ENCODE data around the gene MBD3L2. TPM values are rescaled to one million over a fixed set of nuclear protein-coding genes. Genes with fewer than 3 reads are reported as not detected.
A peak's percentile ranks its signal among the peaks of the same experiment; 100 is the strongest.

The MBD3L2 gene
- total RNA-seq, 1 experiment from 2014 or later: not detected

DNA sequence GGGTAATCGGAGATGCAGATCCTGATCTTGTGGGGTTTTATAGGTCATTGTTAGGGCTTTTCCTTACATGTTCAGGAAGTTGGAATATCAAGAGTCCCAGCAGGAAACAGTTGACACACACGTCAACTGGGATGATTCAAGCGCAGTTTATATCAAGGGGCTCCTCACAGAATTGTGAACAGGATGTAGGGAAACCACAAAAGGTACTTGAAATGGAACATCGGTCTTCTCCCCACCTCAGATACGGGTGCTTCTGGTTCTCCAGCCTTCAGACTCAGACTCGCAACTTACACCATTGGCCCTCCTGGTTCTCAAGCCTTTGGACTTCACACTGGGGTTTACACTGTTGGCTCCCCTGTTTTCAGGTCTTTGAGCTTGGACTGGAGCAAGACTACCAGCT lies 39.9 kb downstream of the MBD3L2 start:
- in situ Hi-C loops (cut with HindIII; ENCODE audit: low pct_unique_long_range_greater_than_20kb, low sequenced_read_pairs): no loop called here
- DNase-seq (ENCODE audit: low read depth, low spot score): no peak

DNA sequence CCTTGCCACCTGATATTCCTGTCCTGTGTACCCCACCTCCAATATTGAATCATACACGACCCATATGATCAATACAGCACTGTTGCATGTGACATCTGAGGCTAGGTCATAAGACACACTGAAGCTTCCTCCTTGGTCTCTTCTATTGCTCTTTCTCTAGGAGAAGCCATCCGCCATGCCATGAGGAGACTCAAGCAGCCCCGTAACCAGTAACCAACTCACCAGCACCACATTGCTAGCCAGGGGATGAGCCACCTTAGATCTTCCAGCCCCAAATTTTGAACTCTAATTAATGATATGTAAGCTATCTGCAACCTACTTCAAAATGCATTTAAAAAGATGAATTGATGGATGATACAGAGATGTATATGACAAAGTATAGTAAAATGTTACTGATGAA lies 49.0 kb downstream of the MBD3L2 start:
- DNase-seq (ENCODE audit: low read depth, low spot score): no peak
- in situ Hi-C loops (cut with HindIII; ENCODE audit: low pct_unique_long_range_greater_than_20kb, low sequenced_read_pairs): no loop called here

DNA sequence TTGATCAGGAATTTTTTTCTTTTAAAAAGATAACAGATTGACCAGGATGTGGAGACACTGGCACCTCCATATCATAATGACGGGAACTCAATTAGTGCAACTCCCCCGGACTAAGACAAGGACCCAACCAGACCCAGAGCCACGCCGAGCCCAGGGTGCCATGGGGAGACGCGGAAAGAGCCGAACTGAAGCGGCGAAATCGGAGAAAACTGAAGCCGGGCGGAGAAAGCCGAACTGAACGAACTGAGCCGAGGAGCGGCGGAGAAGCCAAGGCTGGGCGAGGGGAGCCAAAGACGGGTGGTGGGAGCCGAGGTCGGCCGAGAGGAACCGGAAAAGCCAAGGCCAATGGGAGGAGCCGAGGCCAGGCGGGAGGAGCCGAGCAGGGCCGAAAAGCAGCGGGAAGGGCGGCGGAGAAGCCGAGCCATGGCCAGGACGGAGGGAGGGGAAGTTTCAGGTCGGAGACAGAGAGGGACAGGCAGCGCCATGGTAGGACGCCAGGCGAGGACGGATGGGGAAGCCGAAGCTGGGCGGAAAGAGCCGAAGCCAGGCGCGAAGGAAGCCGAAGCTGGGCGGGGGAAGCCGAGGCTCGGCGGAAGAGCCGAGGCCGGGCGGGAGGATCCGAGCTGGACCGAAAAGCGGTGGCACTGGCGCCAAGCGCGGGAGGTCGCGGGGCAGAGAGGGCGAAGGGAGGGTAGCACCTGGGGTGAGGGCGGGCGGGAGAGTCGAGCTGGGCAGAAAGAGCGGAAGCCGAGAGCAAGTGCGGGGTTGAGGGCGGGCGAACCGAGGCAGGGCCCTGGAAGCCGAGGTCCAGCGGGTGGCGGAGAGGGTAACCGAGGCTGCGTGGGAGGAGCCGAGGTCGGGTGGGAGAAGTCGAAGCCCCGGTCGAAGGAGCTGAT lies 49.8 kb downstream of the MBD3L2 start:
- in situ Hi-C loops (cut with HindIII; ENCODE audit: low pct_unique_long_range_greater_than_20kb, low sequenced_read_pairs): no loop called here
- peak; percentile 88 for DNase-seq (ENCODE audit: low read depth, low spot score)

DNA sequence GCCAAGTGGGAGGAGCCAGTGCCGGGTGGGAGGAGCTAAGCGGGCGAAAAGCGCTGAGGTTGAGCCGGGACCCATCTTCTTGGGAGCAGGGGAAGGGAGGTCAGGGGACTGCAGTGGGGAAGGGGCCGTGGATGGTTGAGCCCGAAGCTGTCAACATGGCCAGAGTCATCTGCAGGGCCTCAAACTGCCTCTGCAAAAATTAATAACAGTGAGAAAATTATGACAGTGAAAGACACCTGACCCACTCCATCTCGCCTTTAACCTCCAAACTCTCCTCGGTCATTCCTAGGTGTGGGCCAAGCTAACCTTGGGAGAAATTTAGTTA lies 50.4 kb downstream of the MBD3L2 start:
- no peak for DNase-seq (ENCODE audit: low read depth, low spot score)
- in situ Hi-C loops (cut with HindIII; ENCODE audit: low pct_unique_long_range_greater_than_20kb, low sequenced_read_pairs): no loop called here

Other genes starting within 250 kb of the MBD3L2 start
- 0.08 and 0.27 TPM in 2 replicates for gene ADGRE1, start 161.7 kb upstream of the MBD3L2 start, total RNA-seq (2014; rRNA removed; shearing (Covaris generic))
- not detected in 2 replicates for gene MBD3L2B, start 27.9 kb upstream of the MBD3L2 start, total RNA-seq (2014; rRNA removed; shearing (Covaris generic))
- gene MBD3L5, start 18.7 kb upstream of the MBD3L2 start, total RNA-seq (2014; rRNA removed; shearing (Covaris generic)): not detected in 2 replicates
- not detected in 2 replicates for gene MBD3L4, start 9.1 kb upstream of the MBD3L2 start, total RNA-seq (2014; rRNA removed; shearing (Covaris generic))
- not detected in 2 replicates for gene MBD3L3, start 9.4 kb downstream of the MBD3L2 start, total RNA-seq (2014; rRNA removed; shearing (Covaris generic))
- 11.4 and 13.6 TPM in 2 replicates for gene ZNF557, start 20.4 kb downstream of the MBD3L2 start, total RNA-seq (2014; rRNA removed; shearing (Covaris generic))
- gene INSR, start 245.1 kb downstream of the MBD3L2 start, total RNA-seq (2014; rRNA removed; shearing (Covaris generic)): 10.7 and 11.3 TPM in 2 replicates

Measured in SK-MEL-5 (cell line).